ENCODE measurements around the gene NCAN. TPM values are rescaled to one million over a fixed set of nuclear protein-coding genes. Genes with fewer than 3 reads are reported as not detected.

Gene NCAN
- total RNA-seq, 1 experiment from 2014 or later, result 3.0 TPM

- CTCF ChIA-PET, result no interaction called here
- Mint-ChIP-seq H3K36me3 (0 out of 2 replicates have a peak, but pooled peaks cover 3% of the 10 kb centered on the region), H3K4me1 (peaks cover 15% of the 10 kb centered on the region), H3K27me3 (ENCODE audit: low read depth) (peaks cover 47% of the 10 kb centered on the region), H3K4me3 (no peak overlapping the region), H3K27ac (no peak overlapping the region), H3K9me3 (no peaks in the 10 kb centered on the region)
- no peak for ATAC-seq
- POLR2A ChIA-PET, result interaction anchor here (0.6 kb wide), 1 partner anchor 197 kb away, joined by 3 read pairs; no protein-coding TSS in a partner anchor
- DNase-seq (ENCODE audit: low spot score), result no peak
- TF ChIP-seq ELF4 (CRISPR knock-in tag; IDR thresholded peaks at IDR 0.05; ENCODE audit: low read depth) (no peak), TEAD4 (CRISPR knock-in tag; IDR thresholded peaks at IDR 0.05) (no peak), JAZF1 (CRISPR knock-in tag; IDR thresholded peaks at IDR 0.05) (no peak), ATF1 (CRISPR knock-in tag; IDR thresholded peaks at IDR 0.05) (no peak)
Observed at GRCh38 chr19:19257137-19257536, 45.4 kb downstream of the NCAN start.

DNA sequence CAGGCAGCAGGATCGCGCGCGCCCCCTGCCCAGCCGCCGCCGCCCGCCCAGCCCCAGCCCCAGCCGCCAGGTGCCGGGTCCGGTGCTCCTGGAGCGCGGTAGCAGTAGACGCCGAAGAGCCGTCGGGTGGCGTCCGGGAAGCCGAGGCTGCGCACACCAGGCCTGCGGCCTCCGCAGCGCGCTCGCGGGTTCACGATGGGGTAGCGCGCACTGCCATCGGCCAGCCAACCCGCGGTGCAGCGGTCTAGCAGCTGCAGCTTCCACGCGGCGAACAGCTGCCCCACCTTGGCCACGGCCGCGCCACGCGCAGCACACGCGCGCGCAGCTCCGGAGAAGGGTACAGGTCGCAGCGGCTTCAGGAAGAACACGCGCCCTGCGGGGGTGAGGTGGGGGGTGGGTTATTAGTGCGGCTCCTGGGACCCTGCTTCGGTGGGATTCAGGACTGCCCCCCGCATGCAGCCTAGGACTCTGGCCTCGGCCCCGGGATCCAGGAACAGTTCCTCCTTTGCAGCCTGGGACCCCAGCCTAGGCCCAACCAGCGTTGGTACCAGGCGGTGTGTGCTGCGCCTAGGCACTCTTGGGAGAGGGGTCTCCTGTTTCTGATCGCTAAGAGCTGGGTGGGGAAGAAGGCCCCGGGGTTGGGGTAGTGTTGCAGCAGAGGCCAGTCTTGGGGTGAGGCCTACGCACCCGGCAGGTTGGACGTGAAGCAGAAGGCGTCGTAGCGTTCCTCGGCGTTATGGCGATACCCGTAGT lies 46.3 kb downstream of the NCAN start:
- ChIA-PET POLR2A (no interaction called here), CTCF (no interaction called here)
- H3K4me3 Mint-ChIP-seq, result no peak overlapping the region
- H3K27me3 Mint-ChIP-seq (ENCODE audit: low read depth), result peaks cover 47% of the 10 kb centered on the region
- H3K36me3 Mint-ChIP-seq, result 0 out of 2 replicates have a peak, but pooled peaks cover 3% of the 10 kb centered on the region
- ATAC-seq (no peak), DNase-seq (ENCODE audit: low spot score) (no peak)
- peaks cover 20% of the 10 kb centered on the region for H3K4me1 Mint-ChIP-seq
- TF ChIP-seq GABPB1 (CRISPR knock-in tag; IDR thresholded peaks at IDR 0.05) (no peak), MXD4 (CRISPR knock-in tag; IDR thresholded peaks at IDR 0.05; ENCODE audit: borderline replicate concordance) (no peak), NR3C1 (CRISPR knock-in tag; conservative IDR thresholded peaks at IDR 0.05; ENCODE audit: low read depth) (no peak), CREB1 (CRISPR knock-in tag; IDR thresholded peaks at IDR 0.05) (no peak)
- TF ChIP-seq, protein P1, sequence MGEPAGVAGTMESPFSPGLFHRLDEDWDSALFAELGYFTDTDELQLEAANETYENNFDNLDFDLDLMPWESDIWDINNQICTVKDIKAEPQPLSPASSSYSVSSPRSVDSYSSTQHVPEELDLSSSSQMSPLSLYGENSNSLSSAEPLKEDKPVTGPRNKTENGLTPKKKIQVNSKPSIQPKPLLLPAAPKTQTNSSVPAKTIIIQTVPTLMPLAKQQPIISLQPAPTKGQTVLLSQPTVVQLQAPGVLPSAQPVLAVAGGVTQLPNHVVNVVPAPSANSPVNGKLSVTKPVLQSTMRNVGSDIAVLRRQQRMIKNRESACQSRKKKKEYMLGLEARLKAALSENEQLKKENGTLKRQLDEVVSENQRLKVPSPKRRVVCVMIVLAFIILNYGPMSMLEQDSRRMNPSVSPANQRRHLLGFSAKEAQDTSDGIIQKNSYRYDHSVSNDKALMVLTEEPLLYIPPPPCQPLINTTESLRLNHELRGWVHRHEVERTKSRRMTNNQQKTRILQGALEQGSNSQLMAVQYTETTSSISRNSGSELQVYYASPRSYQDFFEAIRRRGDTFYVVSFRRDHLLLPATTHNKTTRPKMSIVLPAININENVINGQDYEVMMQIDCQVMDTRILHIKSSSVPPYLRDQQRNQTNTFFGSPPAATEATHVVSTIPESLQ (CRISPR knock-in tag; IDR thresholded peaks at IDR 0.05), result no peak
- no peak overlapping the region for H3K27ac Mint-ChIP-seq
- H3K9me3 Mint-ChIP-seq, result no peaks in the 10 kb centered on the region

- Mint-ChIP-seq H3K36me3 (0 out of 2 replicates have a peak, but pooled peaks cover 3% of the 10 kb centered on the region), H3K9me3 (no peaks in the 10 kb centered on the region), H3K27me3 (ENCODE audit: low read depth) (peaks cover 51% of the 10 kb centered on the region), H3K4me1 (peaks cover 22% of the 10 kb centered on the region), H3K4me3 (no peak overlapping the region), H3K27ac (no peak overlapping the region)
- DNase-seq (ENCODE audit: low spot score) (no peak), ATAC-seq (no peak)
- ChIA-PET POLR2A (no interaction called here), CTCF (interaction anchor here (2.4 kb wide), 1 partner anchor 34 kb away, joined by 10 read pairs; no protein-coding TSS in a partner anchor)
- TF ChIP-seq ZNF281 (CRISPR knock-in tag; IDR thresholded peaks at IDR 0.05), result no peak
- TF ChIP-seq E2F1 (CRISPR knock-in tag; IDR thresholded peaks at IDR 0.05), result no peak
- no peak for TF ChIP-seq ZNF416 (CRISPR knock-in tag; IDR thresholded peaks at IDR 0.05)
- TF ChIP-seq TCF7 (CRISPR knock-in tag; IDR thresholded peaks at IDR 0.05; ENCODE audit: low read depth), result no peak
- no peak for TF ChIP-seq ZBTB43 (CRISPR knock-in tag; IDR thresholded peaks at IDR 0.05)
- TF ChIP-seq ZNF232 (CRISPR knock-in tag; IDR thresholded peaks at IDR 0.05), result no peak
- no peak for TF ChIP-seq PRRX2 (CRISPR knock-in tag; IDR thresholded peaks at IDR 0.05)
- TF ChIP-seq, protein P1 (CRISPR knock-in tag; IDR thresholded peaks at IDR 0.05), result no peak
Observed at GRCh38 chr19:19258589-19259338, 47.0 kb downstream of the NCAN start.
